A673 (cell line): ENCODE measurements around the gene GRHPR.

ENCODE experiments used
- CTCF ChIP-seq: fragments of 300-800, 200-600 bp; sonication (generic); conservative IDR thresholded peaks from 2 replicates; pipeline ENCODE4 v1.5.1; 2017; ENCODE audit warnings: low read depth, mild to moderate bottlenecking, antibody characterized with exemption, low read length, moderate library complexity, mixed read lengths
- EZH2 ChIP-seq: fragments of 200-600 bp; sonication (generic); IDR thresholded peaks from 2 replicates; pipeline ENCODE4 v1.6.1; 2017; ENCODE audit warnings: borderline replicate concordance, low read depth, mild to moderate bottlenecking, mixed read lengths, antibody characterized with exemption, low read length; ENCODE audit not compliant: poor library complexity, severe bottlenecking

GRCh38 chr9:37381094-37381741 lies 41.3 kb upstream of the GRHPR start:
- TF ChIP-seq CTCF (no peak), EZH2 (no peak)
